CD14-positive monocyte (primary cell): Measurements from ENCODE around the gene LYZL1. TPM values are rescaled to one million over a fixed set of nuclear protein-coding genes. Genes with fewer than 3 reads are reported as not detected.

Experiments
- DNase-seq, 3 donors: peaks; one replicate each; pipeline ENCODE4 v3.0.0-alpha.2; 2011 to 2022
- H2AFZ ChIP-seq: 2 replicates; pipeline ENCODE4 v1.6.0; 2012; ENCODE audit warnings: mild to moderate bottlenecking, low read depth, low read length, inconsistent platforms; ENCODE audit not compliant: insufficient read depth, poor library complexity, severe bottlenecking
- H3K27ac ChIP-seq, 2 donors: 1 replicate in 1 of 2; 2 replicates in 1 of 2; pipeline ENCODE4 v1.5.1; 2012 to 2013; ENCODE audit warnings: low read length in 2 of 2, control low read depth in 1 of 2, inconsistent platforms in 1 of 2, low read depth in 1 of 2, mild to moderate bottlenecking in 1 of 2
- H3K27me3 ChIP-seq, 2 donors: one replicate each; pipeline versions ENCODE4 v1.6.0 to v1.6.1; 2011 to 2013; ENCODE audit warnings: low read length in 2 of 2; ENCODE audit not compliant: control insufficient read depth in 2 of 2, insufficient read depth in 2 of 2
- H3K36me3 ChIP-seq, 2 donors: replicated peaks in 1 of 2; 1 replicate in 1 of 2; 2 replicates in 1 of 2; pipeline versions ENCODE4 v1.5.1 to v1.6.1; 2012 to 2013; ENCODE audit warnings: low read length in 2 of 2, control low read depth in 1 of 2, inconsistent platforms in 1 of 2, mild to moderate bottlenecking in 1 of 2; ENCODE audit not compliant: insufficient read depth in 2 of 2, control insufficient read depth in 1 of 2
- H3K4me1 ChIP-seq, 2 donors: 1 replicate in 1 of 2; 2 replicates in 1 of 2; pipeline versions ENCODE4 v1.5.1 to v1.6.1; 2012 to 2013; ENCODE audit warnings: low read length in 2 of 2, control low read depth in 1 of 2, inconsistent platforms in 1 of 2, mild to moderate bottlenecking in 1 of 2, moderate library complexity in 1 of 2; ENCODE audit not compliant: insufficient read depth in 2 of 2, control insufficient read depth in 1 of 2
- H3K4me2 ChIP-seq: replicated peaks from 2 replicates; pipeline ENCODE3; 2012; ENCODE audit warnings: low read length, moderate library complexity, mild to moderate bottlenecking; ENCODE audit not compliant: poor library complexity, severe bottlenecking; ENCODE audit errors: extremely low read depth
- H3K4me3 ChIP-seq, 3 experiments: fragments of 200-600 bp in 1 of 3; sonication (generic) in 1 of 3; replicated peaks in 1 of 3; 1 replicate in 2 of 3; 2 replicates in 1 of 3; pipeline ENCODE4 v1.5.1; 2011 to 2013; ENCODE audit warnings: low read length in 3 of 3, mild to moderate bottlenecking in 3 of 3, control low read depth in 2 of 3, low read depth in 2 of 3, inconsistent platforms in 1 of 3, moderate library complexity in 1 of 3
- H3K79me2 ChIP-seq: 2 replicates; pipeline ENCODE4 v1.6.0; 2012; ENCODE audit warnings: mild to moderate bottlenecking, control low read depth, inconsistent platforms, low read length, moderate library complexity; ENCODE audit not compliant: insufficient read depth
- H3K9ac ChIP-seq: 2 replicates; pipeline ENCODE4 v1.6.0; 2017; ENCODE audit warnings: low read length, mild to moderate bottlenecking; ENCODE audit not compliant: insufficient read depth, poor library complexity, severe bottlenecking
- H3K9me3 ChIP-seq, 2 donors: replicated peaks in 1 of 2; 1 replicate in 1 of 2; 2 replicates in 1 of 2; pipeline versions ENCODE4 v1.5.1 to v1.6.1; 2012 to 2013; ENCODE audit warnings: low read length in 2 of 2, control low read depth in 1 of 2; ENCODE audit not compliant: control insufficient read depth in 1 of 2, insufficient read depth in 1 of 2
- H4K20me1 ChIP-seq: 2 replicates; pipeline ENCODE4 v1.6.0; 2012; ENCODE audit warnings: mild to moderate bottlenecking, low read length, control low read depth, moderate library complexity; ENCODE audit not compliant: insufficient read depth
- H3K27ac Mint-ChIP-seq, 7 donors: one replicate each; pipeline ENCODE4 v1.8.0; 2020; ENCODE audit warnings: mild to moderate bottlenecking in 7 of 7, mixed read lengths in 7 of 7, moderate library complexity in 6 of 7, inconsistent platforms in 2 of 7
- H3K27me3 Mint-ChIP-seq, 3 donors: one replicate each; pipeline ENCODE4 v1.8.0; 2021 to 2022; ENCODE audit warnings: low read depth in 3 of 3, mild to moderate bottlenecking in 3 of 3, mixed read lengths in 3 of 3, moderate library complexity in 3 of 3, inconsistent platforms in 1 of 3
- H3K36me3 Mint-ChIP-seq, 2 donors: one replicate each; pipeline ENCODE4 v1.8.0; 2020; ENCODE audit warnings: mixed read lengths in 2 of 2, inconsistent platforms in 1 of 2, mild to moderate bottlenecking in 1 of 2
- H3K4me1 Mint-ChIP-seq: one replicate; pipeline ENCODE4 v1.8.0; 2020; ENCODE audit warnings: mild to moderate bottlenecking, mixed read lengths
- H3K4me3 Mint-ChIP-seq, 2 donors: one replicate each; pipeline ENCODE4 v1.8.0; 2020; ENCODE audit warnings: mild to moderate bottlenecking in 2 of 2, mixed read lengths in 2 of 2, moderate library complexity in 1 of 2
- H3K9me3 Mint-ChIP-seq, 7 donors: one replicate each; pipeline ENCODE4 v1.8.0; 2020 to 2022; ENCODE audit warnings: mixed read lengths in 7 of 7, mild to moderate bottlenecking in 6 of 7, moderate library complexity in 6 of 7, inconsistent platforms in 2 of 7
- WGBS: methylation state at CpG from one replicate; pipeline ENCODE4 v1.1.5; 2013; ENCODE audit warnings: missing lambda C conversion rate; ENCODE audit not compliant: insufficient coverage; 5-methylcytosine and 5-hydroxymethylcytosine counted together
- intact Hi-C, 2 donors: fragments of 100-400 bp; cut with micrococcal nuclease; formaldehyde crosslinking; loops; one replicate each; pipeline versions ENCODE4 v1.15.0 to v1.15.1; 2023
- polyA plus RNA-seq, 3 donors: library from polyadenylated mRNA; depleted of rRNA in 1 of 3; unstranded in 2 of 3; stranded (reverse) in 1 of 3; fragments of 300-500 nt in 2 of 3; fragments of >200 nt in 1 of 3; fragmentation: Illumina TruSeq in 2 of 3; gene quantifications; 1 replicate in 2 of 3; 2 replicates in 1 of 3; pipeline ENCODE4 v1.2.3, GENCODE V29; 2012 to 2021
- TF ChIP-seq, protein P1 (sequence below): fragments of 200-600 bp; IDR thresholded peaks from one replicate; pipeline ENCODE4 v1.8.0; 2022; ENCODE audit warnings: antibody characterized with exemption, mild to moderate bottlenecking

LYZL1 gene
- polyA plus RNA-seq, 3 donors, result not detected

DNA sequence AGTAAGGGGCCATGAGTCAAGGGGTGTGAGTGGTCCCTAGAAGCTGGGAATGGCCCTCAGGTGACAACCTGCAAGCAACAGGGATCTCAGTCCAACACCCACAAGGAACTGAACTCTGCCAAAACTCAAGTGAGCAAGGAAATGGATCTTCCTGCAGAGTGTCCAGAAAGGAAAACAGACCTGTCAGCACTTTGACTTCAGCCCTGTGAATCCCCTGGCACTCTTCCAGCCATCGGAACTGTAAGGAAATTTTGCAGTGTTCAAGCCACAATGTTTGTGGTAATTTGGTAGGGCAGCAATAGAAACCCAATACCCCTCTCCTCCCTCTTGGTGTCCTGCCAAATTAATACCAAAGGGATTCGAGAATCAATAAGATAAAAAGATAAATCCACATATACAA, 6.9 kb downstream of the LYZL1 start:
- DNase-seq, result no peak
- Histone ChIP-seq H3K9me3 (peaks cover 5 to 6% of the 10 kb centered on the region in 2 donors), H3K27me3 (no peaks in the 10 kb centered on the region), H3K36me3 (no peaks in the 10 kb centered on the region), H4K20me1 (no peaks in the 10 kb centered on the region), H3K4me2 (no peak overlapping the region), H3K9ac (no peak overlapping the region), H3K79me2 (no peaks in the 10 kb centered on the region), H3K27ac (no peak overlapping the region), H2AFZ (no peak overlapping the region), H3K4me1 (no peaks in the 10 kb centered on the region), H3K4me3 (no peak overlapping the region)
- Mint-ChIP-seq H3K36me3 (no peaks in the 10 kb centered on the region), H3K27me3 (peaks cover 0 to 8% (median 7%) of the 10 kb centered on the region in 3 donors), H3K4me1 (no peaks in the 10 kb centered on the region), H3K9me3 (peaks cover 6 to 20% (median 13%) of the 10 kb centered on the region in 7 donors), H3K4me3 (no peak overlapping the region), H3K27ac (no peak overlapping the region)
- WGBS, result no CpG with 5 or more reads among the region's 2 CpGs
- intact Hi-C loops, result no loop called here
- TF ChIP-seq, protein P1, sequence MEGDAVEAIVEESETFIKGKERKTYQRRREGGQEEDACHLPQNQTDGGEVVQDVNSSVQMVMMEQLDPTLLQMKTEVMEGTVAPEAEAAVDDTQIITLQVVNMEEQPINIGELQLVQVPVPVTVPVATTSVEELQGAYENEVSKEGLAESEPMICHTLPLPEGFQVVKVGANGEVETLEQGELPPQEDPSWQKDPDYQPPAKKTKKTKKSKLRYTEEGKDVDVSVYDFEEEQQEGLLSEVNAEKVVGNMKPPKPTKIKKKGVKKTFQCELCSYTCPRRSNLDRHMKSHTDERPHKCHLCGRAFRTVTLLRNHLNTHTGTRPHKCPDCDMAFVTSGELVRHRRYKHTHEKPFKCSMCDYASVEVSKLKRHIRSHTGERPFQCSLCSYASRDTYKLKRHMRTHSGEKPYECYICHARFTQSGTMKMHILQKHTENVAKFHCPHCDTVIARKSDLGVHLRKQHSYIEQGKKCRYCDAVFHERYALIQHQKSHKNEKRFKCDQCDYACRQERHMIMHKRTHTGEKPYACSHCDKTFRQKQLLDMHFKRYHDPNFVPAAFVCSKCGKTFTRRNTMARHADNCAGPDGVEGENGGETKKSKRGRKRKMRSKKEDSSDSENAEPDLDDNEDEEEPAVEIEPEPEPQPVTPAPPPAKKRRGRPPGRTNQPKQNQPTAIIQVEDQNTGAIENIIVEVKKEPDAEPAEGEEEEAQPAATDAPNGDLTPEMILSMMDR, result no peak

DNA sequence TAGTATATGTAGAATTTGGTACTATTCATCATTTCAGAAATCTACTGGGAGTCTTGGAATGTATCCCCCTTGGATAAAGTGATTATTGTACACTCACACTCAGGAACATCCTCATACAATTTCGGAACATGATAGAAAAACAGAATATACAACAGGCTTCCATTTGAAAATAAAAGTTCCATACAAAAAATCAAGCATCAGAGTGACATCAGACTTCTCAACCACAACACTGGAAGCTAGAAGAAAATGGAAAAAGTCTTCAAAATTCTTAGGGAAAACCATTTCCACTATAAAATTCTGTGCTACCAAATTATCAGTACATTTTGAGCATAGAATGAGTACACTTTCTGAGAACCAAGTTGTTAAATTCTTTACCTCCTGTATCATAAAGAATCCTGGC, 8.8 kb downstream of the LYZL1 start:
- Histone ChIP-seq H3K79me2 (no peaks in the 10 kb centered on the region), H3K36me3 (no peaks in the 10 kb centered on the region), H3K4me2 (no peak overlapping the region), H3K4me3 (no peak overlapping the region), H3K27ac (no peak overlapping the region), H4K20me1 (no peaks in the 10 kb centered on the region), H3K4me1 (no peaks in the 10 kb centered on the region), H3K27me3 (no peaks in the 10 kb centered on the region), H3K9me3 (peaks cover 5 to 11% of the 10 kb centered on the region in 2 donors), H3K9ac (no peak overlapping the region), H2AFZ (no peak overlapping the region)
- DNase-seq, result no peak
- Mint-ChIP-seq H3K36me3 (no peaks in the 10 kb centered on the region), H3K9me3 (peaks cover 8 to 33% (median 18%) of the 10 kb centered on the region in 7 donors), H3K4me3 (no peak overlapping the region), H3K27ac (no peak overlapping the region), H3K4me1 (no peaks in the 10 kb centered on the region), H3K27me3 (peaks cover 0 to 10% (median 10%) of the 10 kb centered on the region in 3 donors)
- TF ChIP-seq, protein P1, result no peak
- no CpG with 5 or more reads among the region's 1 CpG for WGBS
- intact Hi-C loops, result no loop called here
